NCI-H446 treated with DMSO at 0.1 percent for 48 hours (cell line): ENCODE data around the gene UNC45A.

ENCODE experiments used
- DNase-seq: peaks from one replicate; lab custom pipeline; 2025; lab: John Stamatoyannopoulos, UW

UNC45A gene

DNA sequence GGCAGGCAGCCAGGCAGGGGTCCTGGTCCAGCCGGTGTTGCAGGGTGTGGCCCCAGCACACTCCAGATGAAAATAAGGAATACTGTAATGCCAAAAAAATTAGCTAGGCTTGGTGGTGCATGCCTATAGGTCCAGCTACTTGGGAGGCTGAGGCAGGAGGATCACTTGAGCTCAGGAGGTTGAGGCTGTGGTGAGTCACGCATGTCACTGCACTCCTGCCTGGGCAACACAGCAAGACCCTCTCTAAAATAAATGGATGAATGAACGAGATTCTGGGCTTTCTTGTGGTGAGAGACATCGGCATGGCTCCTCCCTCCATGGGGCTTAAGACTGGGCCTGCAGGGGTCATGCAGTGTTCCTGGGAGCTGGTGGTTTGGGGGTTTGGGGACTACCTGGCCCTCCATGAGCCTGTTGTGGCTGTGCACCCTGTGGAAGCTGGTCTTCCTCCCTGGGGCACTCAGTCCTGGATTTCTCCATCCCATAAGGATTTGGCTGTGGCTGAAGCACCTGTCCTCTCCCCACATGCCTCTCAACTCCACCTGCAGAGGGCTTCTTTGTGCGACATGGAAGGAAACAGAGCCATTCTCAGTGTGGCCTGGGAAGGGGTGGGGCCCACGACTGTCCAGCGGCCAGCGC lies 12.0 kb downstream of the UNC45A start:
- DNase-seq = no peak

DNA sequence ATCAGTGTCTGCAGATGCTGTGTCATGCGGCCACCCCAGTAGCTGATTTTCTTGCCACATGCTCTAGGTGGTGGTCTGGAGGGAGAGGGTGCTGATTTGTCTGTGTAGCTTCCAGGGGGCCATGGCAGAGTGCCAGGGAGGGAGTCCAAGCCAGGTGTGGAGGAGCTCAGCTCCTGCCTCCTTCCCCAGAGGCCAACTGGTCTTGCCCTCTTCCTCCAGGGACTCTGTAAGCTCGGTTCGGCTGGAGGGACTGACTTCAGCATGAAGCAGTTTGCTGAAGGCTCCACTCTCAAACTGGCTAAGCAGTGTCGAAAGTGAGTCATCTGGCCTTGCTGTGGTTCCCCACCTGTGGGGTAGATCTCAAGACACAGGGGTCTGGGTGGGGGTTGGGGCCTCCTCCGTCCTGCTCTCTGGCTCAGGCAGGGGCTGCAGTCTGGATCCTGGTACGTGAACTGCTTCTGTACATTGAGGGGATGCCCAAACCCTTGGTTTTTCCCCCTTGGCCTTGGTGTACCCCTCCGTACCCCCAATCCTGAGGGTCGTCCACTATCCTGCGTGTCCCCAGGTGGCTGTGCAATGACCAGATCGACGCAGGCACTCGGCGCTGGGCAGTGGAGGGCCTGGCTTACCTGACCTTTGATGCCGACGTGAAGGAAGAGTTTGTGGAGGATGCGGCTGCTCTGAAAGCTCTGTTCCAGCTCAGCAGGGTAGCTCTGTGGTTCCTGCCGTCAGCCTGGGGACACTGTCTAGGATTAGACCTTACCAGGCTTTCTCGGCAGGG lies 12.7 kb downstream of the UNC45A start:
- DNase-seq = no peak

DNA sequence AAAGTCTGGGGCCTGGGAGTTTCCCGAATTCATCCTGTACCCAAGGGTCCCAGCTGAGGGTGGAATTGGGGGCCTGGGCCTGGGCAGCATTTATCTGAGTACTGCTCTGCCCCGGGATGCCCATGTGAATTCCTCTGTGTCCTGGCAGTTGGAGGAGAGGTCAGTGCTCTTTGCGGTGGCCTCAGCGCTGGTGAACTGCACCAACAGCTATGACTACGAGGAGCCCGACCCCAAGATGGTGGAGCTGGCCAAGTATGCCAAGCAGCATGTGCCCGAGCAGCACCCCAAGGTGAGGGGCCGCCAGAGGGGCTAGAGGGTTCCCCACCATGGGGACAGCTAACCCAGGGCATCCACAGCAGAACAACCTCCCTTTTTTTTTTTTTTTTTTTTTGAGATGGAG lies 13.4 kb downstream of the UNC45A start:
- no peak for DNase-seq

DNA sequence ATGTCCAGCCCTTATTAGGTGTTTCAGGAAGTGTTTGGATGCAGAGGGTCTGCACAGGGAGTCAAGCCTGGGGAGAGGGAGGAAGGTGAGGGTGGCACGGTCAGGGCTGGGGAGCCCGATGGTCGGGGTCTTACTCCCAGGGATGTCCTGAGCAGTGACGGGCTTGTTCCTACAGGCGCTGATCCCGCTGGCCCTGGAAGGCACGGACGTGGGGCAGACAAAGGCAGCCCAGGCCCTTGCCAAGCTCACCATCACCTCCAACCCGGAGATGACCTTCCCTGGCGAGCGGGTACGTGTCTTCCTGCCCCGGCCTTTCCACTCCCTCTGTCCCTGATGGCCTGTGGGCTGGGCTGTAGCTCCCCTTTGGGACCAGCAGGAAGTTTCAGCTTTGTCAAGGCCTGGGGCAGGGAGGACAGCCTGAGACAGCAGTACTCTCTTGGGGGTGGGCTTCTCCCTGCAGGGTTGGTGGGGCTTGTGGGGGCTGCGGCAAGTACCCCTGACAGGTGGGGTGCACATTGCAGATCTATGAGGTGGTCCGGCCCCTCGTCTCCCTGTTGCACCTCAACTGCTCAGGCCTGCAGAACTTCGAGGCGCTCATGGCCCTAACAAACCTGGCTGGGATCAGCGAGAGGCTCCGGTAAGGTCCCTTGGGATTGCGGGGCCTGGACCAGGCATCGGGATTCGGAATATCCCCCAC lies 15.0 kb downstream of the UNC45A start:
- DNase-seq = no peak

DNA sequence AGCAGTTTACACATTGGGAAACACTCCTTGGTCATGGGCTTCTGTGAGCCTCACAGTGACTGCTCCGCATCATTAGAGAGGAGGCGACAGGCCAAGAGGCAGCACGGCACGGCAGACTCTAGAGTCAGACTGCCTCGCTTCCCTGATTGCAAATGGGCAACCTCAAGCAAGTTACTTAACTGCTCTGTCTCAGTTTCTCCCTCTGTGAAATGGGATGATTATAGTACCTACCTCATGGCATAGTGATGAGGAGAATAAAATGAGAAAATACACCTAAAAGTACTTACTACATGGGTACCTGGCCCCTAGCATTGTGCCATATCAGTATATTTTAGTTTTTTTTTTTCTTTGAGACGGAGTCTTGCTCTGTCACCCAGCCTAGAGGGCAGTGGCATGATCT lies 15.6 kb downstream of the UNC45A start:
- no peak for DNase-seq

DNA sequence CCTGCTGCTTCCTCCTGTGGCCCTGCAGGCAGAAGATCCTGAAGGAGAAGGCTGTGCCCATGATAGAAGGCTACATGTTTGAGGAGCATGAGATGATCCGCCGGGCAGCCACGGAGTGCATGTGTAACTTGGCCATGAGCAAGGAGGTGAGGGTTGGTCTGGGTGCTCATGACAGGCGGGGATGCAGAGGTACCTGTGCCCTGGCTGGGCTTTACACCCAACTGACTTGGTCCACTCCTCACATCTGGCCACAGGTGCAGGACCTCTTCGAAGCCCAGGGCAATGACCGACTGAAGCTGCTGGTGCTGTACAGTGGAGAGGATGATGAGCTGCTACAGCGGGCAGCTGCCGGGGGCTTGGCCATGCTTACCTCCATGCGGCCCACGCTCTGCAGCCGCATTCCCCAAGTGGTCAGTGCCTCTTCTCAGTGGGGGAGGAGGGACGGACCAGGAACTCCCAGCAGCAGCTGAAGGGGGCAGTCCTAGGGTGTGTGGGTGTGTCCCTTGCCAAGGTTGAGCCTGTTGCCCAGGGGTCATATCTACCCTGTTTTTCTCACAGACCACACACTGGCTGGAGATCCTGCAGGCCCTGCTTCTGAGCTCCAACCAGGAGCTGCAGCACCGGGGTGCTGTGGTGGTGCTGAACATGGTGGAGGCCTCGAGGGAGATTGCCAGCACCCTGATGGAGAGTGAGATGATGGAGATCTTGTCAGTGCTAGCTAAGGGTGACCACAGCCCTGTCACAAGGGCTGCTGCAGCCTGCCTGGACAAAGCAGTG lies 18.0 kb downstream of the UNC45A start:
- no peak for DNase-seq

DNA sequence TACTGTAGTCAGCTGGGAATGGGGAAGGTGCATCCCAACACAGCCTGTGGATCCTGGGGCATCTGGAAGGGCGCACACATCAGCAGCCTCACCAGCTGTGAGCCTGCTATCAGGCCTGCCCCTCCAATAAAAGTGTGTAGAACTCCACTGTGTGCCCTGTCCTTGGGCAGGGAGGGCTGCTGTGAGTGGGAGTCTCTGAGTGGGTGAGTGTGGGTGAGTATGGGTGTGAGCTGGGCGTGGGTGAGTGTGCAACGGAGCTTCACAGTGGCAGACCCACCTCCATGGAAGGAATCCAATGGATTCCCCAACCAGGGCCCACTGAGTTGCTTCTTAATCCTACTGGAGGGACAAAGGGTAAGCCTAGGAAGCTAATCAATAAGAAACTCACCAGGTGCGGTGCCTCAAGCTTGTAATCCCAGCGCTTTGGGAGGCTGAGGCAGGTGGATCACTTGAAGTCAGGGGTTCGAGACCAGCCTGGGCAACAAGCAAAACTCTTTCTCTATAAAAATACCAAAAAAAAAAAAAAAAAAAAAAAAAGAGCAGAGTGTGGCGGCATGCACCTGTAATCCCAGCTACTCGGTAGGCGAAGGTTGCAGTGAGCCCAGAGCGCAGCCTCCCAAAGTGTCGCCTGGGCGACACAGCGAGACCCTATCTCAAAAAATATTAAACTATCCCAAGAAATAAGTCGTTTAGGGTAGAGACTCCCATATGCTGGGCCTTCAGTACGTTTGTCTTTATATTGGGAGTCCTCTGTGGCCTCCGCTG lies 19.0 kb downstream of the UNC45A start:
- no peak for DNase-seq

DNA sequence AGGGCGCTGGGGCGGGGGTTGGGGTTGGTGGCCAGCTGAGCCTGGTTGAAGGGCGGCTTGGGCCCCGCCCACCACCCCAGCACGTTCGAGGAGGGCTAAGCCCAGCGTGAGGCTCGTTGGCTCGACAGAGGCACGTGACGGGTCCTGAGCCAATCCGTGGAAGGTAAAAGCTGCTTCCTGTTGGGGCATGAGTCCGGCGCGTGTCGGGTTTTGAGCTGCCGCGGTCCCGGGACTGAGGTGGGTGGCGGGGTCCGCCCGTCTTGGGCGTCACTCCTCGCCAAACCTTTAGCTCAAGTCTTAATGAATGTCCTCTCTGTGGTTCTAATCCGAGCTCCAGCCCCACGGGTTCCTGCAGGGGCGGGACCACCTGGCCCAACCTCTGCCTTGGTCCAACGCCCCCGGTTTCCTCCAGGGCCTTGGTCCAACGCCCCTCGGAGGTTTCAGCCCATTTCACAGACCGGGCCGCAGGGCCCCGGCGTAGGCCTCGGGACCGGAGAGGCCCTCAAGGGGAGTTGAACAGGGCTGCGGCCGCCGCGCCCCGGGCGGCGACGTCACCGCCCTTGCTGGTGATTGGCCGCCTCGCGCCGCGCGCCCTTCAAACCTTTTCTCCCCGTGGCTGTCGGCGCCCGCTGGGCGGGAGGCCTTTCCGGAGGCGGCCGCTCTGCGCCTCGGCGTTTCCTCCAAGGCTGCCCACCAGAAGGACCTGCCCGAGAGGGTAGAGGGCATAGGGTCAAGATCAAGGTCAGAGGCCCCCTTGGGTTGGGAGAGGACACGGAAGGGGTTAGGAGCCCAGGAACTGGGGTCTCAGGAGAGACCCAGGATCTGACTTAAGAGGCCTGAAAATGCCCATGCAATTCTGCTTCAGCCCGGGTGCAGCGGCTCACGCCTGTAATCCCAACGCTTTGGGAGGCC lies 19.9 kb downstream of the UNC45A start, which contains the start of gene RCCD1:
Gene RCCD1, plus strand, starts transcription at position 173 of the 912 bp plus-strand sequence. CDS start 1,851 bp downstream, outside the sequence.
- DNase-seq = no peak

DNA sequence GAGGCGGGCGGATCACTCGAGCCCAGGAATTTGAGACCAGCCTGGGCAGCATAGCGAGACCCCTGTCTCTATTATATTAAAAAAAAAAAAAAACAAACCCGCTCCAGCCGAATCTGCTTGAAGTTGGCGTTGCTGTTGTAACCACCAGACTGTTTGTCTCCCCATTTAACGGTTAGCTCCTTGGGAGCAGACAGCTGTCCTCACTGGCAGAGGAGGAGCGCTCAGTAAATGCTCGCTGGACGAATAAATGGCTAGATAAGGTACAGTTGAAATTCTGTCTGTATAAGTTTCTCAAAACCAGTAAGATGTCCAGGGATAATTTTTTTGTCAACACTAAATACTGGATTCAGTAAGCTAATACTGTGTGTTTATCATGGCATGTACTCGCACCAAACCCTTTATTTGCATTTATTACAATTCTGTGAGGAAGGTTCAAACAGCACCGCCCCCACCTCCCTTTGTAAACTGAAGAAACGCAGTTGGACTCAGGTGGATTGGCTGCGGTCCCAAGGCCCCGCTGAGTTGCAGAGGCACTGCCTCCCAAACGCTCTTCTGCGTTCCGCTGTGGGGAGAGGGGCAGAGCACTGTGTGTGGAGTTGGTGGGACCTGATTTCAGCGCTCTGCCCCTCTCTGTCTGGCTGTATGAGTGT lies 20.7 kb downstream of the UNC45A start:
- no peak for DNase-seq

DNA sequence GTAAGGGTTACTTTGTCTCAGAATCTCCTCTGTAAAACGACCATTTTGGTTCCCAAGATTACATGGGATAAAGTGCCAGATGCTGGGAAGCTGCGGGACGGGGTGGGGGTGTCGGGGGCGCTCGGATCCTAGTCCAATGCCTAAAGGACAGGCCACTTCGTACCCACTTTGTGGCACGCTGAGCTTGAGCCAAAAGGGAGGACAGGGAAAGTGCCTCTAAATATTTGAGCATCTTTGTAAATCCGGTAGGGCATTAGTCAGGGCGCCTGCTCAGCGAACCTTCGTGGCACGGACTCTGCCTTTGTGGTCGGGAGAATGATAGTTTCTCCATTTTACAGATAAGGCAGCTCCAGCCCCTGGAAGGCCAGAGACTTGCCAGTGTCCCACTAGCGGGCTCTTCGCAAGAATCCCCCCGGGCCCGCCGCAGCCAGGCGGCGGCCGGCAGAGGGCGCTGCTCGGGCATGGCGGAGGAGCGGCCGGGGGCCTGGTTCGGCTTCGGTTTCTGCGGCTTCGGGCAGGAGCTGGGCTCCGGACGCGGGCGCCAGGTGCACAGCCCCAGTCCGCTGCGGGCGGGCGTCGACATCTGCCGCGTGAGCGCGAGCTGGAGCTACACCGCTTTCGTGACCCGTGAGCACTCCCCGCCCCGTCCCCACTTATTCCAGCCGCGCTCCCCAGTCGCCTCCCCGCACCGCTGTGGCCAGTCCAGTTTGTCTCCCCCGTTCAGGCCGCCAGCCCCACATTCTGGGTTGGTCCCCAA lies 21.4 kb downstream of the UNC45A start:
- no peak for DNase-seq

DNA sequence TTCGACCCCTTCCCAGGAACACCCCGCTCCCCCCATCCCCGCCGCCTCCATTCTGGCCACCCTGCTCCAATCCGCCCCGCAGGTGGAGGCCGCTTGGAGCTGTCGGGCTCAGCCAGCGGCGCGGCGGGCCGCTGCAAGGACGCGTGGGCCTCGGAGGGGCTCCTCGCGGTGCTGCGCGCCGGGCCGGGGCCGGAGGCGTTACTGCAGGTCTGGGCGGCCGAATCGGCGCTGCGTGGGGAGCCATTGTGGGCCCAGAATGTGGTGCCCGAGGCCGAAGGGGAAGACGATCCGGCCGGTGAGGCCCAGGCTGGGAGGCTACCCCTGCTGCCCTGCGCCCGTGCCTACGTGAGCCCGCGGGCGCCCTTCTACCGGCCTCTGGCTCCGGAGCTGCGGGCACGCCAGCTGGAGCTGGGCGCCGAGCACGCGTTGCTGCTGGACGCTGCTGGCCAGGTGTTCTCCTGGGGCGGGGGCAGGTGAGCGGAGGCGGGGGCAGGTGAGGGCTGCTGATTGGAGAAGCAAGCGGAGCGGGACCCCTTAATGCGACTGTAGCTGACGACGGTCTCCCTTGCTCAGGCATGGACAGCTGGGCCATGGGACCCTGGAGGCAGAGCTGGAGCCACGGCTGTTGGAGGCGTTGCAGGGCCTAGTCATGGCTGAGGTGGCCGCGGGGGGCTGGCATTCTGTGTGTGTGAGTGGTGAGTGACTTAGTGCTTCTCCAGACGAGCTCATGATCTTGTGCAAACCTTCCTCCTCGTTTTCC lies 22.1 kb downstream of the UNC45A start:
- no peak for DNase-seq

DNA sequence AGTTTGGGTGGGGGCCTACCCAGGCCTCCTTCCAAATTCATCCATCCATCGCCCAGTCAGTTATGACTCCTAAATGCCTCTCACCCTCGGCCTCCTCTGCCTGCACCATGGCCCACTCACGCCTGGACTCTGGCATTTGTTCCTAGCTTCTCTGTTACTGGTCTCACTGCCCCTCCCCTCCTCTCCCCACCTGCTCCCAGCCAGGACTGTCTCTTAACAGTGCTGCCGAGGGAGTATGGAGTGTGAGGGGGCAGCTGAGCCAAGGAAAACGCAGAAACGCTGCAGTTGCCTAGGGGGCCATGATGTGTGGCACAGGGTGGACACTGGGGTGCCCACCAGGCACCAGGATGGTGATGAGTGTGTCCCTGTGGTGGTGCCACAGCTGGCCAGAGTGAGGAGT lies 22.7 kb downstream of the UNC45A start:
- no peak for DNase-seq

DNA sequence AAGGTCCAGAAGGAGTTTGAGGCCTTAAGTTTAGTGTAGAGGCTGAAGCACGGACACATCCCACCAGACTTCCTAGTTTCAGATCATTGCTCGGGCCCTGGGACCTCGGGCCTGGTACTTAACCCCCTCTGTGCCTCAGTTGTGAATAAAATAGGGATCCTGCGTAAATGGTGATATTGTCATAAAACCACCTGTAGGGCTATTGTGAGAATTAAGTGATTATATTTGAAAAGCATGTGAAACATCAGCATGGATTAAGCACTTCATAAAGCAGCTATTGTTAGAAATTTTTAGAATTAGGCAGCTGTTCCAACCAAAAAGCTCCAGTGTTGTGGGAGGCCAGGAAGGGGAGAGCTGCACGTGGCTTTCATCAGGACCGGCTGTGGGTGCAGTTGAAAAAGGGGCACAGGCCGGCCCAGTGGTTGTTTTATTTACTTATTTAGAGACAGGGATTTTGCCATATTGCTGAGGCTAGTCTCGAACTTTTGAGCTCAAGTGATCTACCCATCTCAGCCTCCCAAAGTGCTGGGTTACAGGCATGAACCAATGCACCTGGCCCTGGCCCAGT lies 24.0 kb downstream of the UNC45A start:
- no peak for DNase-seq

DNA sequence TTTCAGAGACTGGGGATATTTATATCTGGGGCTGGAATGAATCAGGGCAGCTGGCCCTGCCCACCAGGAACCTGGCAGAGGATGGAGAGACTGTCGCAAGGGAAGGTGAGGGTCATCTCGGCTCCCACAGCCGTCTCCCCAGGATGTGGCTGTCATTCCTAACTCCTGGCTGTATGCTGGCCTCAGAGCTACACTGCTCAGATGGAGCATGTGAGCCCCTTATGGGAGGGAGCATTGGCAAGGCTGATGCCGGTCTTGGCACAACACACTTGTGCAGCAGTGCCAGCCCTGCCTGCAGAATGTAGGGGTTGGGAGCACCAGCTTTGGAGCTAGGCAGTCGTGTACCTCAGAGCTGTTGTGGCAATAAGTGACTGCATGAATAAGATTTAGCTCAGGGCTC lies 24.8 kb downstream of the UNC45A start:
- DNase-seq = peak; percentile 70

DNA sequence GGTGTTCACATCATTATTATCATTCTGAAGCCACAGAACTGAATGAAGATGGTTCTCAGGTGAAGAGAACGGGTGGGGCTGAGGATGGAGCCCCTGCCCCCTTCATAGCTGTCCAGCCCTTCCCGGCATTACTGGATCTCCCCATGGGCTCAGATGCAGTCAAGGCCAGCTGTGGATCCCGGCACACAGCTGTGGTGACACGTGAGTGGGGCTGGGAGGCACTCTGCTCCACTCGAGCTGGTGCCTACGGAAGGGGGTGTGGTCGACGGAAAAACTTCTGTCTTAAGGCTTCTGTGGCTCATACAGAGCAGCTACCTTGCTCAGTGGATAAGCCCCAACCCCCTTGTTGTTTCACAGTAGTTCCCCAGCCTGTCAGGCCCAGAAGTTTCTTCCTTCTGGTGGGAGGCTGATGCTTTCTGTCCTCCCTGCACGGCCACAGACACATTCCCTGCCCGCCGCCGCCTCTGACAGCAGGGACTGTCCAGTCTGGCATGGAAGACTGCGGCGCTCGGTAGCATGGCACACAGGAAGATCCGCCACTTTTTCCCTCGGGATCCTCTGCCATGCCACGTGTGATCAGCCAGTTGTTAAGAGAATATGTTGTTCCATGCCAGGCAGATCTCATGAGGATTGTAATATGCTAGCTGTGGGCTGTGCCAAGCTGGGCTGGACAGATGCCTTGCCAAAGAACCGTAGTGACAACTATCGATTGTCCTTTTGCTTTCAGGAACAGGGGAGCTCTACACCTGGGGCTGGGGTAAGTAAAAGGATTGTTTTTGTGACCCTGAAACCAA lies 25.4 kb downstream of the UNC45A start:
- peak; percentile 17 for DNase-seq

DNA sequence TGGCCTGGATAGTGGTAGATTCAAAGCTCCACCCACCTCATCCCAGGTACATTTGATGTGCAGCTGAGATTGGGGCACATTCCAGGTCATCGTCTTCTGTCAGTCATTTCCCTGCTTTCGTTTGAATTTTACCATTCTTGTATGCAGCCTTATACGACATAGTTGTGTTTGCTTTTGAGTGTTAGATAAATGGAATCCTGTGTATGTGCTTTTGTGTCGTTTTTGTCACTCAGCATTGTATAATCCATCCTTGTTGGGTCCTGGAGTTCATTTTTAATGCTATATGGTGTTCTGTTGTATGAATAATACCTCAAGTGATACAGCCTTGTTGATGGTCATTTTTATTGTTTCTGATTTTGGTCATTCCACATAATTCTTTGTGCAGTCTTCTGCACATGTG lies 26.9 kb downstream of the UNC45A start:
- no peak for DNase-seq

DNA sequence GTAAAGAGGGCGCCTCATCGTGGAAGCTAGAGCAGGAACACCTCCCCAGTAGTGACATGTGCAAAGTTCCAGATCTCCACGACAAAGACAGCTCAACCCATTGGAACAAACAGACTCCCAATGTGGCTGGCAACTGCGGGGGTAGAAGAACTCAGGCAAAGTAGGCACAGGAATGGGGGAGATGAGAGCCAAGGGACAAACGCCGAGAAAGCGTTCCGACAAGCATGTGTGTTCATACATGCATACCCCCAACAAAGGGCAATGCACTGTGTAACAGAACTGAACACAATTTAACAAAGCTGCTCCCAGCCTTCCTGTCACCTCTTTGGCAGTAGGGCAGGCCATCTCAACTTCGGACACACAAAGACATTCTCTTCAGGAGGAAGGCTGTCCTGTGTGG lies 31.2 kb downstream of the UNC45A start:
- DNase-seq = no peak
